Measurements from ENCODE around the gene LRP3. TPM values are rescaled to one million over a fixed set of nuclear protein-coding genes. Genes with fewer than 3 reads are reported as not detected.

Gene LRP3
- polyA plus RNA-seq, 1 of the 3 experiments (the other 2 are of a cell fraction): 8.2 TPM

GRCh38 chr19:33231511-33231910 is 37.4 kb downstream of the LRP3 start:
- no peak overlapping the region for H3K27ac ChIP-seq (ENCODE audit: low read depth in 2 of 2, low read length in 1 of 2)
- no peak overlapping the region for H3K9ac ChIP-seq
- H2AFZ ChIP-seq (ENCODE audit: low read depth): no peak overlapping the region
- peaks cover 7% of the 10 kb centered on the region; the same call in 1 of the 2 replicates for H3K27me3 ChIP-seq (ENCODE audit: insufficient read depth)
- TF ChIP-seq GATA2 (CRISPR knock-in tag; IDR thresholded peaks at IDR 0.05) (no peak), CHD2 (IDR thresholded peaks at IDR 0.05; ENCODE audit: low read length, partially characterized antibody) (no peak), TAF1 (IDR thresholded peaks at IDR 0.05; ENCODE audit: borderline replicate concordance, low read depth, low read length) (no peak)
- ChIA-PET POLR2A (no interaction called here), CTCF (interaction anchor here (1.1 to 2.4 kb wide), 4 partner anchors 10 to 175 kb away, joined by 3 to 11 read pairs (median 4); no protein-coding TSS in a partner anchor)
- H3K36me3 ChIP-seq (replicated peaks in 1 of 2; ENCODE audit: control insufficient read depth in 1 of 2, insufficient read depth in 2 of 2, low read length in 1 of 2): no peaks in the 10 kb centered on the region
- no peaks in the 10 kb centered on the region for H4K20me1 ChIP-seq (ENCODE audit: insufficient read depth)
- H3K4me1 ChIP-seq (ENCODE audit: control insufficient read depth in 1 of 2, insufficient read depth in 2 of 2, low read depth in 1 of 2, low read length in 1 of 2): no peaks in the 10 kb centered on the region; a peak in 1 of 4 replicates
- no peaks in the 10 kb centered on the region for H3F3A ChIP-seq (replicated peaks; ENCODE audit: insufficient read depth)
- 0 out of 2 replicates have a peak, but pooled peaks cover 9% of the 10 kb centered on the region for H3K9me3 ChIP-seq
- no peaks in the 10 kb centered on the region for H3K79me2 ChIP-seq (ENCODE audit: insufficient read depth)
- WGBS (ENCODE audit: low lambda C conversion rate): 65% methylated on average over 5 of the region's 5 CpGs
- H3K4me2 ChIP-seq: no peak overlapping the region
- no peak for DNase-seq
- H3K9me2 ChIP-seq: no peaks in the 10 kb centered on the region
- H3K4me3 ChIP-seq (ENCODE audit: low read depth in 2 of 2, low read length in 1 of 2): no peak overlapping the region

- Histone ChIP-seq H3F3A (replicated peaks; ENCODE audit: insufficient read depth) (no peaks in the 10 kb centered on the region), H3K27ac (ENCODE audit: low read depth in 2 of 2, low read length in 1 of 2) (no peak overlapping the region), H3K9me3 (0 out of 2 replicates have a peak, but pooled peaks cover 9% of the 10 kb centered on the region), H3K9ac (no peak overlapping the region), H3K4me1 (ENCODE audit: control insufficient read depth in 1 of 2, insufficient read depth in 2 of 2, low read depth in 1 of 2, low read length in 1 of 2) (no peaks in the 10 kb centered on the region; a peak in 1 of 4 replicates), H3K4me3 (ENCODE audit: low read depth in 2 of 2, low read length in 1 of 2) (no peak overlapping the region), H3K4me2 (no peak overlapping the region), H2AFZ (ENCODE audit: low read depth) (no peak overlapping the region), H3K9me2 (no peaks in the 10 kb centered on the region), H3K79me2 (ENCODE audit: insufficient read depth) (no peaks in the 10 kb centered on the region), H3K36me3 (replicated peaks in 1 of 2; ENCODE audit: control insufficient read depth in 1 of 2, insufficient read depth in 2 of 2, low read length in 1 of 2) (no peaks in the 10 kb centered on the region), H4K20me1 (ENCODE audit: insufficient read depth) (no peaks in the 10 kb centered on the region), H3K27me3 (ENCODE audit: insufficient read depth) (no peaks in the 10 kb centered on the region)
- 63% methylated on average over 12 of the region's 12 CpGs for WGBS (ENCODE audit: low lambda C conversion rate)
- DNase-seq: no peak
- CTCF ChIA-PET: interaction anchor here (1.0 to 2.4 kb wide), 2 partner anchors 14 to 174 kb away, joined by 3 to 11 read pairs; no protein-coding TSS in a partner anchor
- POLR2A ChIA-PET: no interaction called here
- TF ChIP-seq RXRA (IDR thresholded peaks at IDR 0.05; ENCODE audit: borderline replicate concordance, low read depth) (no peak), MEF2A (IDR thresholded peaks at IDR 0.05; ENCODE audit: borderline replicate concordance, low read depth) (no peak), MXI1 (IDR thresholded peaks at IDR 0.05; ENCODE audit: low read depth, low read length) (no peak), JUND (IDR thresholded peaks at IDR 0.05) (no peak), REST (IDR thresholded peaks at IDR 0.05; ENCODE audit: low read depth, low read length) (no peak), CTCF (IDR thresholded peaks at IDR 0.05) (no peak), RFX5 (IDR thresholded peaks at IDR 0.05; ENCODE audit: low read length) (no peak), RCOR1 (IDR thresholded peaks at IDR 0.05; ENCODE audit: low read length) (no peak), SMC3 (IDR thresholded peaks at IDR 0.05; ENCODE audit: low read depth, low read length) (no peak), FOXJ3 (CRISPR knock-in tag; IDR thresholded peaks at IDR 0.05) (no peak), MAX (IDR thresholded peaks at IDR 0.05; ENCODE audit: low read depth) (no peak), IRF3 (IDR thresholded peaks at IDR 0.05; ENCODE audit: low read depth, low read length) (no peak), CHD2 (IDR thresholded peaks at IDR 0.05; ENCODE audit: low read length, partially characterized antibody) (no peak), GABPA (IDR thresholded peaks at IDR 0.05; ENCODE audit: low read depth) (no peak), ZBTB33 (IDR thresholded peaks at IDR 0.05; ENCODE audit: borderline replicate concordance, low read depth) (no peak), GATA2 (CRISPR knock-in tag; IDR thresholded peaks at IDR 0.05) (no peak)
Measured at GRCh38 chr19:33232656-33233055, 38.5 kb downstream of the LRP3 start.

All from SK-N-SH (cell line).